GM12873 (cell line): Measurements from ENCODE around the gene GHRHR.
A peak's percentile ranks its signal among the peaks of the same experiment; 100 is the strongest.

Experiments
- TF ChIP-seq, protein P1 (sequence below): IDR thresholded peaks from 2 replicates; pipeline ENCODE4 v1.5.1; 2012; ENCODE audit warnings: low read depth, mild to moderate bottlenecking, moderate library complexity, low read length, control low read depth; ENCODE audit not compliant: insufficient read depth; ENCODE audit errors: missing control alignments

Gene GHRHR

DNA sequence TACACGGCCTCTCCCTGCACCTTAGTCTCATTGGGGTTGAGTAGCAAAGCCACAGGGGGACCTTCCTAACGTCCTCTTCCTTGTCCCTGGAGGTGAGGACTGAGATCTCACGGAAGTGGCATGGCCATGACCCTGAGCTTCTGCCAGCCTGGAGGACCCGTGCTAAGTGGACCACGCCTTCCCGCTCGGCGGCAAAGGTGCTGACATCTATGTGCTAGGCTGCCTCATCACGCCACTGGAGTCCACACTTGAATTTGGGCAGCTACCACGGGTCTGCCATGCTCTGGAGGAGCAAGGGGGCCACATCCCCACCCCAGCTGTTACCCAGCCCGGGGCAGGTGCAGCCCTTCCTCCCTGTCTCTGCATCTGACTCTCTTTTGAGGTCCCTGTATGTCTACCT lies 15.3 kb downstream of the GHRHR start:
- TF ChIP-seq, protein P1, sequence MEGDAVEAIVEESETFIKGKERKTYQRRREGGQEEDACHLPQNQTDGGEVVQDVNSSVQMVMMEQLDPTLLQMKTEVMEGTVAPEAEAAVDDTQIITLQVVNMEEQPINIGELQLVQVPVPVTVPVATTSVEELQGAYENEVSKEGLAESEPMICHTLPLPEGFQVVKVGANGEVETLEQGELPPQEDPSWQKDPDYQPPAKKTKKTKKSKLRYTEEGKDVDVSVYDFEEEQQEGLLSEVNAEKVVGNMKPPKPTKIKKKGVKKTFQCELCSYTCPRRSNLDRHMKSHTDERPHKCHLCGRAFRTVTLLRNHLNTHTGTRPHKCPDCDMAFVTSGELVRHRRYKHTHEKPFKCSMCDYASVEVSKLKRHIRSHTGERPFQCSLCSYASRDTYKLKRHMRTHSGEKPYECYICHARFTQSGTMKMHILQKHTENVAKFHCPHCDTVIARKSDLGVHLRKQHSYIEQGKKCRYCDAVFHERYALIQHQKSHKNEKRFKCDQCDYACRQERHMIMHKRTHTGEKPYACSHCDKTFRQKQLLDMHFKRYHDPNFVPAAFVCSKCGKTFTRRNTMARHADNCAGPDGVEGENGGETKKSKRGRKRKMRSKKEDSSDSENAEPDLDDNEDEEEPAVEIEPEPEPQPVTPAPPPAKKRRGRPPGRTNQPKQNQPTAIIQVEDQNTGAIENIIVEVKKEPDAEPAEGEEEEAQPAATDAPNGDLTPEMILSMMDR = no peak

DNA sequence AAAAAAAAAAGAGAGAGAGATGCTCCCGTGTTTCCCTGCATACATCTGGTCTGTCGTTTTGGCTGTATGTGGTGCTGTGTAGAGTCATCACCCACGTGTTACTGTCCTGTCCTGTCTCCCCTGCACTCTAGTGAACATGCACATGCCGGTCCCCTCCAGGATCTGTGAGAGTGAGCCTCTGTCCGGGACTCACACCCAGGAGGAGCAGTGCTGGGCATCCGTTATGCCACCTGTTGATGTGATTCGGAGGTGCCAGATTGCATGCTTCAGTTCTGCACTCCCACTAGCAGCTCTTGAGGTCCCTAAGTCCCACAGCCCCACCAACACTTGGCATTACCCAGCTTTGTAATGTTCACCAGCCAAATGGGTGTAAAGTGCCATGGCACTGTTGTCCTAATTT lies 16.4 kb downstream of the GHRHR start:
- TF ChIP-seq, protein P1 = no peak

DNA sequence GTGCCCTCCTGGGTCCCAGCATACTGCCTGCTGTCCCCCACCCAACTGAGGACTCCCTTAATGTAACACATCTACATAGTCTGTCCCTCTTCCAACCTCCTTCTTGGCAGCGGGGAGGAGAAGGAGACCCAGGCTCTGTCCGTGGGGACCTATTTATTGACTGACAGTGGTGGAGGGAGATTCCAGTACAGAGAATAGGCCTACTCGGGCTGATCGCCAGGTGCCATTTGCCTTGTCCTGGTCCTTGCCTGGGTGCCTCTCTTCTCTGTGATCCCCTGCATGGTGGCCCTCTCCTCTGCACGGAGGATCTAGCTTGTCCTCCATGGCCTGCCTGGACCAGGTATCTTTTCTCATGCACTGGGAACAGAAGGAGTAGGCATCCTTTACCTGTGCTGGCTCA lies 17.0 kb downstream of the GHRHR start:
- TF ChIP-seq, protein P1 = no peak

DNA sequence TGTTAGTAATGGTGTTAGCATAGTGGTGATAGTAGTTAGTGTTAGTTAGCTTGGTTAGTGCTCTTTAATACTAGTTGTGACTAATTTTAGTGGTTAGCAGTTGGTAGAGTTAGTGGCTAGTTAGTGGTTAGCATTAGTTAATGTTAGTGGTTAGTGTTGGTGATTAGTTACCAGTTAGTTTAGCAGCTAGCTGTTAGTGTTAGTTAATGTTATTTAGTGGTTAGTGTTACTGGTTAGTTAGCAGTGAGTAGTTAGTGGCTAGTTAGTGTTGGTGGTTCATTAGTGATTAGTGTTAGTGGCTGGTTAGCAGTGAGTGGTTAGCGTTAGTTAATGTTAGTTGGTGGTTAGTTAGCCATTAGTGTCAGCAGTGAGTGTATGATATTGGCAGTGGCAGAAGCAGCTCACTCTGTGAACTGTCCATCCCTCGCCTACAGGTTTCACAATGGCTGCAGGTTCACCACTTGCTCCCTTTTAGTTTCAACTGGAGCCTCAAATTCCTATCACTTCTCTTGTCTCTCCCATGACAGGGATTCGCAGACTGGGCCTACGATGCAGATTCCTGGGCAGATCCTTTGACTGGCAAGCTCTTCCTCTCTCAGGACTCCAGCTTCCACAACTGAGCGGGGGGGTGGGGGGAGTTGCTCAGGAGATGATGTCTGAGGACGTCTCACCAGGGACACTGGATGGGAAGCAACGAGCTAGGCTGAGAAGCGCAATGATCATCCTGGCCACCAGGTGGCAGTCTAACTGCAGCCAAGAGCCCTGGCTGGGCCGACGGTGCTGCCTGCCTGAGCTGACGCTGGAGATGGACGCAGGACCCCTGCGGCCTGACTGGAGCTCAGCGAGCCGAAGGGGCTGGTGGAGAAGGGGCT lies 19.5 kb downstream of the GHRHR start:
- TF ChIP-seq, protein P1 = peak; percentile 98

DNA sequence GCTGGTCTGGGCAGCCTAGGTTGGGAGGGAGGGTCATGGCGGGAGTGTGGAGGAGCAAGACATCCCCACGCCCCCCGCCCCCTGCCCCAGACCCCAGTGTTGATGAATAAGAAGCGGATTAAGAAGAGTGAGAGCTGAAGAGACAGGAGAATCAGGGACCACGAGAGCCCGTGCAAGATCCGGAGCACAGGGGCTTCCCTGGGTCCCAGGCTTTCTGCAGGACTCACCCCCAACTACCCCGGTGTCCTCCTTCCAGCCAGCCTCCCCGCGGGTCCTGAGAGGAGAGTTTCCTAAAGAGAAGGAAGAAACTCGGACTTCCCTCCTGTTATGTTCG lies 20.1 kb downstream of the GHRHR start:
- TF ChIP-seq, protein P1 = no peak

DNA sequence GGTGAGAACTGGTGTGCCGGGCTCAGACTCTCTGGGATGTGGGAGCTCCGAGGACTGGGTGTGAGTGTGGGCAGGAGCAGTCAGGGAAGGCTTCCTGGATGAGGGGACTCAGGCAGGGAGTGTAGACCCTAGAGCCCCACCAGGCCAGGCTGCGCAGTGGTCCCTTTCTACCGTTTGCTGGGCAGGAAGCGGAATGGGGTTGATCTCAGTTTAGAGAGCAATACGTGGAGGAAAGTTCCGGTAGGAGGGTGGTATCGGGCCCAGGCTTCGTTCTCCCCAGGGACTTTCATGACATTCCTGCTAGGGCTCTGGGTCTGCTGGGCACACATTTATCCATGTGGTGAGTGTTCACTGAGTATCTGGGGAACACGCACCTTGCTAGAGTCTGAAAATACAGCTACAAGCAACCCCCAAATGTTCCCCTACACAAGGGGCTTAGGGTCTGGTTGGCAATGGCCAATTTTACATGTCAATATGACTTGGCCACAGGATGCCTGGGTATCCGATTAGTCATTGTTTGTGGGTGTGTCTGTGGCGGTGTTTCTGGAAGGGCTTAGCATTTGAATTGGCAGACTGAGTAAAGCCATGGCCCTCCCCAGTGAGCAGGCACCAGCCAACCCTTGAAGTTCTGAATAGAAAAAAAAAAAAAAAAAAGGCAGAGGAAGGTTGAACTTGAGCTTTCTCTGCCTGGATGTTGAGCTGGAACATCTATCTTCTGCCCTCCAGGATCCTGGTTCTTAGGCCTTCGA lies 20.8 kb downstream of the GHRHR start:
- TF ChIP-seq, protein P1 = no peak

DNA sequence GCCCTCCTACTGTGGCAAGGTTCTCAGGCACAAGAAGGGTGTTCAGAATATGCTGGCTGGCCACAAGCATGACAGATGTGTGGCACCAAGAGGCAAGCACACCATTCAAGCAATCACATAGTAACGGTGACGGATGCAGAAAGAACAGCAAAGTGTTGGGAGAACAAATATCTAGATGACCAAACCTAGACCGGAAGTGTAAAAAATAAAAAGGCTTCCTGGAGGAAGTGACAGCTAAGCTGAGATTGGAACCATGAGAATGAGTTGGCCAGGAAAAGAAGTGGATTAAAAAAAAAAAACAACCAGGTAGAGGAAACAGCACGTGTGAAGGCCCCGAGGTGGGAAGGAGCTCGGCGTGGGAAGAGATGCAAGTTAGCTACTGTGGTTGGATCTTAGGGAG lies 22.0 kb downstream of the GHRHR start:
- TF ChIP-seq, protein P1 = no peak
